NCI-H2227 treated with DMSO at 0.1 percent for 48 hours (cell line): ENCODE data around the gene TTC38.
A peak's percentile ranks its signal among the peaks of the same experiment; 100 is the strongest.

Experiments
- DNase-seq: peaks from one replicate; lab custom pipeline; 2025; lab: John Stamatoyannopoulos, UW

Gene TTC38

DNA sequence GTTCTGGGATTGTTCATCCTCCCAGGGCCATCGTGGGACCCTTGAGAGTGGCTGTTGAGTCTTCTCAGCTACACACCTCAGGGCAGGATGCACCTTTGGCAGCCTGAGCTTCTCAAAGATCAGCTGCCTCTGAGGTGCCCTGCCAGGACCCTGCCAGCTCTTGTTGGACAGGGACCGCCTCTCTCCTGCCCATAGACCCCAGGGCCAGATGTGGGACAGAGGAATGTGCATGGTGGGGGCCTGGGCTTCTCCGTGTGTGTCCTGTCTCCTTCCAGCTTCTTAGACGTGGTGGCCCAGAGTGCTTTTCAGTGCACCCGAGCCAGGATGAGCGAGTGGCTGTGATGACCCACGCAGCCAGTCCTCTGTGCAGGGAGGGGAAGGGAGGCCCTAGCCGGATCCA is 61.8 kb downstream of the TTC38 start:
- DNase-seq: no peak

DNA sequence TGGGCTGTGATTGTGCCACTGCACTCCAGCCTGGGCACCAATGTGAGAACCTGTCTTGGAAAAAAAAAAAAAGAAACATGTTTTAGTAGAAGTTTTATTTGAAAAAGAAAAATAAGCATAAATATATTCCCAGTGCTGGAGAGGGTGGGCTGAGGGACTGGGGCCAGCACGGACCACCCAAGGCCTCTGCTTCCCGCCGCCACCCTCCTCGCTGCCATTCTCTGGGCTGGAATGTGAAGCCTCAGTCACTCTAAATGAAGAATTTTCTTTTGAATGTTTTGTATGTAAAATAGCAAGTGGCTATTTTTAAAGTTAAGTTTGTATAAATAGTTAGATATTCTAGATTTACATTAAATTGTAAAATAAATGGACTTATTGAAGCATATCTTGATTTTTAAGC is 62.6 kb downstream of the TTC38 start:
- DNase-seq: no peak

DNA sequence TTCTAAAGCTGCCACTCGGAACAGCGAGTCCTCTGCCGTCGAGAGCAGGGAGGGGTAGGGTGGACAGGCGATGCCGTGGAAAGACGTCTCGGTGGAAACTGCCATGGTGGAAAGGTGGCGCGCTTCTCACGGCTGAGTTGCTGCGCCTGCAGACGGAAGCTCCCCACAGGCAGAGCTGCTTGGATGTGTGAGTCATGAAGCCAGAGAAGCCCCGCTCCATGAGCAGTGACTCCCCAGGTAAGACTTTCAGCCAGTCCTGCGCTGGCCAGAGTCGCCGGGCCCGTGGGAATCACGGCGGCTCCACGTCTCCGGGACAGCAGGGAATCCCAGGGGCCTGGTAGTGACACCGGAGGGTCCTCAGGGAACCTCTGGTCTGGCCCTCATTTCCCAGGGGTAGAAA is 63.7 kb downstream of the TTC38 start:
- no peak for DNase-seq

DNA sequence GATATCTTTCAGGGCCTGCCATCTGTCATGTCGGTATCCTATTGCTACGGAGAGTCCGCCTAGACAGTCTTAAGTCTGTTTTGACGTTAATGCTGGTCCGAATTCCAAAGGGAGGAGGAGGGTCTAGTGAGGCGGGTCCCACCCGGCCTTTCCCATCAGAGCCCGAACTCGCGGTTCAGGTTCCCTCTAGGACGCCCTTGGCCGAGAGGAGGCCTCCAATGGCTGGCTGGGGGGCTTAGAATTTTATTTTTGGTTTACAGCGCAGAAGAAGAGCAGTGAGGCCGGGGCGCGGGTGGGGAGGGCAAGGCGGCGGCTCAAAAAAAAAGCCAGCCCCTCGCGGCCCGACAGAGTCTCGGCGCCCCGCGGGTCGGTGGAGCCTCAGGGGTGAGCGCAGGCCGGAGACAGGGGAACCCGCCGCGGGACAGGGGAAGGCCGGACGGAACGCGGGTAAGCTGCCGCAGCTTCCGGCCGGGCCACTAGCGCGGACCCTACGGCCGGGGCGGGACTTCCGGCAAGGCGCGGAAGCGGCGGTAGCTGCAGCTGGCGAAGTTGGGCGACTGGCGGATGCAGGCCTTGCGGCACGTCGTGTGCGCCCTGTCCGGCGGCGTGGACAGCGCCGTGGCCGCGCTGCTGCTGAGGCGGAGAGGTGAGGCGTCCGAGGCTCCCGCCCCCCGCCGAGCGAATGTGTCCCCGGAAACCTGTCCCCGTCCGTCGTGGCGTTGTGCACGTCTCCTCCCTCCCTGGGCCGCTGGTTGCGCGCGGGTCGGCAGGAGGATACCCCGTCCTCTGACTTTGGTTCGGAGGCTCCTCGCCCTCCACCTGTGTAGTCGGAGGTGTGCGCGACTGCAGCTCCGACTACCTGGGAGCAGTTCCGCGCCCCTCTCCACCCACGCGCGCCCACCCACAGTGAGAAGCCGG is 67.7 kb downstream of the TTC38 start, which contains the start of gene TRMU:
Gene TRMU (plus strand): TSS at position 514 of the 918 bp plus-strand sequence. CDS start 51 bp downstream, at position 565.
- peak; percentile 59 for DNase-seq

DNA sequence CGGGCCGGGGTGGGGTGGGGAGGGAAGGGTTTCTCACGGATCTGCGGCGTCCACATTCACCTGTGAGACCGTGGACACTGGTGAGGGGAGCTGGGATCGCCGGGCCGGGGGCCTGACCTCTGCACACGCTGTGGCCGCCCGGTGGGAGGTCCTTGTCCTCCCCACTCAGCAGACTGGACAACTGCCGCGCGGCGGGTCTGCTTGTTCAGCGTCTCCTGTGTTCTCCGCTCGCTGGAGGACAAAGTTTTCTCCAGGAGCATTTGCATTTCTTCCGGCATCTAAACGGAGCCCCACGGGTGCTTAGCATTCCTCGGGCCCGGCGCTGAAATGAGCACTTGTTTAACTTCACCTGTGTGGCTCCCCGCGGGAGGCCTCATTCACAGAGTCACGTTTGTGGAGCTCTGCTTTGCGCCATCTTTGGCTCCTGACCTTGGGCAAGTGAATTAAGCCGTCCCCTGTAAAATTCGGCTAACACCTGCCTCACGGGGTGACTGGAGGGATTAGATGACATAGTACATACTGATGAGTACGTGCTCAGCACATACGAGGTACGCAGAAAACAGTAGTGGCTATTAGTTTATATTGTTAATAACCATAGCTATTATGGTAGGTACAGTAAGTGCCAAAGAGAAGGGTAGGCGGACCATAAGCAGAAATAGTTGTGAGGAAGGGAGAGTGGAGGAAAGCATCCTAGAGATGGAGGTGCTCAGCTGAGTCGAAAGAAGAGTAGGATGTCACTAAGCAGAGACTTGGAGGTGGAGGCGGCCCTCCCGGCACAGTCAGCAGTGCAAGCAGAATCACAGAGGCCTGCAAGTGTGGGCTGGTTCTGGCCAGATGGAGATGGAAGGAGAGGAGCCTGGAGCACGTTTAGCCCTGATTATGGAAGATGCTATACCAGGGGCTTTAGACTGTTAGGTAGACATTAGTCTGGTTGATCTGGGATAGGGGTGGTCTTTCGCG is 68.6 kb downstream of the TTC38 start:
- no peak for DNase-seq

DNA sequence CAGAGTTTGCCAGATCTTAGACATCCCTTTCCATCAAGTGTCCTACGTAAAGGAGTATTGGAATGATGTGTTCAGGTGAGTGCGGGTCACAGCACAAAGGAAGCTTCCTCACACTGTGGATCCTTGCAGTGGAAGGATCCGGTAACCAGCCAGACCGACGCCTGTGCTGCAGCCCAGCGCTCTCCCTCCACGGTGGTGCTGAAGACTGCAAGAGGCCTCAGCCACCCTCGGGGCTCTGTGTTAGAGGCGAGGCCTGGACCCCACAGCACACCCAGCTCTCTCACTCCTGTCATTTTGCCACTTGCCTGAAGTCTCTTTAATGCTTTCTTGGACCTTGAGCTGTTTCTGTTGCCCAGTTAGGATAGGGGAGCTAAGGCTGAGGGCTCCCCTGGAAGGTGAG is 70.1 kb downstream of the TTC38 start:
- DNase-seq: no peak

DNA sequence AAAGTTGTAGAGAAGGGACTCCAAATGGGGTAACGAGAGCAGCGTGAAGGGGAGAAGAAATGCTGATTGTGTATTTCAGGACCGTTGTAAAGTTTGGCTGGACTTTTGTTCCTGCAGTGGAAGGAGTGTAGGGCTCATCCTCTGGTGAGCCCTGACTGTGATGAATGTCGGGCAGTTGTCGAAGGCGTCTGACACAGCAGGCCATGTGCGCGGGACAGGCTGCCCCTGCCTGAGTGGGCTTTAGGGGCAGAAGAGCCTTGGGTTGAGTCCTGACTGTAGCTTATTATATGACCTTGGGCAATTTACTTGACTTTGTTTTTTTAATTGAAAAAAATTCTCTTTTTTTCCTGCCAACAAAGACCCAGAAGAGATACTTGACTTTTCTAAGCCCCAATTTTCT is 70.8 kb downstream of the TTC38 start:
- DNase-seq: no peak

DNA sequence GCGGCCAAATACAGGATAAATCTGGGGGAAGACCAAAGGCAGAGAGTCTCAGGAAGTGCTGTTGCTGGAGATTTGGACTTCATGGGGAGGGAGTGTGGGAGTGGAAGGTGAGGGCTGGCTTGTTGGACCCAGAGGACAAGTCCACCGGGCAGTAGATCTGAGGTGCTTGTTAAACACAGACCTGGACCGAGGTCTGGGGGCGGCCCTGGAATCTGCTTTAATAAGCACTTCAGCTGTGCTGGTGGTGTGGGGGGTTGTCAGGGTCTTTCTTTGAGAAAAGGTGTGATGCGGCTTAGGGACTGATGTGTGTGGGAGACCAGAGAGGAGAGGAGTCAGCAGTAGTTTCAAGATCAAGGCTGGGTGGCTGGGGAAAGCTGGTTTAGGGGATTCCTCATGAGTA is 72.1 kb downstream of the TTC38 start:
- no peak for DNase-seq

DNA sequence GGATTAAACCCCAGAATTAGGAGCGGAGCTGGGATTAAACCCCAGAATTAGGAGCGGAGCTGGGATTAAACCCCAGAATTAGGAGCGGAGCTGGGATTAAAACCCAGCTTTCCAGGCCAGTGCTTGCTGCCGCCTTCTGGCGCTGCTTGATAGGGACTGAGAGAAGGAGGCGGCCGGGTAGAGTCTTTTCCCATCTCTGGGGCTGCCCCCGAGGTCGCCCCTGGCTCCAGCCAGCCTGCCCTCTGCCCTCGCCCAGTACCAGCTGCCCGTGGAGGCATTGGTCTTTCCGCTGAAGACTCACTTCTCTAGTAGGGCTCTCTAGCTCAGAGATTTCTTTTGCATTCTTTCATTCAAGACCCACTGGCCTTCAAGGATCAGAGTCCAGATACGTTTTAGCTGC is 72.9 kb downstream of the TTC38 start:
- no peak for DNase-seq
